ENCODE results near the gene CDON. TPM values are rescaled to one million over a fixed set of nuclear protein-coding genes. Genes with fewer than 3 reads are reported as not detected.
"Not testable (repeated sequence)": the region's sequence is repeated elsewhere in the genome, so short reads cannot be mapped to it uniquely, and the experiment has no call there.

CDON gene
- total and polyA plus RNA-seq, 2 donors from 2014 or later, result 0.45 to 4.0 TPM

GRCh38 chr11:126029237-126029636 lies 33.4 kb downstream of the CDON start:
- no peaks in the 10 kb centered on the region for H3K9me3 ChIP-seq (ENCODE audit: control insufficient read depth in 2 of 3, insufficient read depth in 1 of 3, low read length in 3 of 3)
- no peak for TF ChIP-seq CTCF (IDR thresholded peaks at IDR 0.05; ENCODE audit: borderline replicate concordance, extremely low read depth, insufficient read depth)
- H3K4me3 ChIP-seq (ENCODE audit: low read length in 3 of 3), result no peak overlapping the region
- H3K36me3 ChIP-seq (ENCODE audit: control insufficient read depth in 2 of 3, insufficient read depth in 3 of 3, low read length in 3 of 3), result no peaks in the 10 kb centered on the region
- FAIRE-seq (no peak), DNase-seq (no peak)
- no peaks in the 10 kb centered on the region for H3K4me1 ChIP-seq (ENCODE audit: control insufficient read depth in 2 of 3, insufficient read depth in 2 of 3, low read depth in 1 of 3, low read length in 3 of 3)
- no peak overlapping the region for H3K9ac ChIP-seq (ENCODE audit: low read length in 3 of 3)
- no peaks in the 10 kb centered on the region for H3K27me3 ChIP-seq (ENCODE audit: control insufficient read depth, insufficient read depth, low read length)
- intact Hi-C loops (cut with DNase I), result no loop called here
- no peak overlapping the region for H3K27ac ChIP-seq (ENCODE audit: low read depth in 2 of 2, low read length in 2 of 2)

GRCh38 chr11:126028534-126028933 lies 34.1 kb downstream of the CDON start:
- intact Hi-C loops (cut with DNase I); H3K27me3 ChIP-seq (ENCODE audit: control insufficient read depth, insufficient read depth, low read length); DNase-seq; H3K9ac ChIP-seq (ENCODE audit: low read length in 3 of 3); FAIRE-seq; H3K9me3 ChIP-seq (ENCODE audit: control insufficient read depth in 2 of 3, insufficient read depth in 1 of 3, low read length in 3 of 3); H3K4me3 ChIP-seq (ENCODE audit: low read length in 3 of 3); H3K4me1 ChIP-seq (ENCODE audit: control insufficient read depth in 2 of 3, insufficient read depth in 2 of 3, low read depth in 1 of 3, low read length in 3 of 3); H3K27ac ChIP-seq (ENCODE audit: low read depth in 2 of 2, low read length in 2 of 2); H3K36me3 ChIP-seq (ENCODE audit: control insufficient read depth in 2 of 3, insufficient read depth in 3 of 3, low read length in 3 of 3): not testable (repeated sequence)

DNA sequence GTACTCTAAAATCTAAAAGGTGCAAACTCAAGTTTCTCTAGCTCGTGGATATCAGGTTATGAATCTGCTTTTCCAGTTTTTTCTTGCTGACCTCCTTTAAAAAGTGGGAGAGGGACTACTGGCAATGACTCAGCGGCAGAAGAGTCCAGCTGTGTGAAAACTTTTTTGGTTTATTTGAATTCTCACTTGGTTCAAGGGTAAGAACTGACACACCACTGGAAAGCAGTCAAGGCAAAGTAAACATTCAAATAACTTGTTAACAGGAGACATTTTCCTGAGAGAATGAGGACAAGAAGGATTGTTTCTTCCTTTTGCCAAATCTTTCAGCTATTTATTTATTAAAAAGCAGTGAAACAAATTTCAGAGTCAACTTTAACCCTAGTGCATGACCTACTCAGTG lies 36.1 kb downstream of the CDON start:
- H3K9ac ChIP-seq (ENCODE audit: low read length in 3 of 3), result no peak overlapping the region
- no peak for FAIRE-seq
- H3K4me3 ChIP-seq (ENCODE audit: low read length in 3 of 3), result no peak overlapping the region
- DNase-seq, result no peak
- H3K27ac ChIP-seq (ENCODE audit: low read depth in 2 of 2, low read length in 2 of 2), result no peak overlapping the region
- TF ChIP-seq CTCF (IDR thresholded peaks at IDR 0.05; ENCODE audit: borderline replicate concordance, extremely low read depth, insufficient read depth), result no peak
- intact Hi-C loops (cut with DNase I), result no loop called here
- H3K4me1 ChIP-seq (ENCODE audit: control insufficient read depth in 2 of 3, insufficient read depth in 2 of 3, low read depth in 1 of 3, low read length in 3 of 3), result no peaks in the 10 kb centered on the region
- H3K36me3 ChIP-seq (ENCODE audit: control insufficient read depth in 2 of 3, insufficient read depth in 3 of 3, low read length in 3 of 3), result no peaks in the 10 kb centered on the region
- no peaks in the 10 kb centered on the region for H3K27me3 ChIP-seq (ENCODE audit: control insufficient read depth, insufficient read depth, low read length)
- no peaks in the 10 kb centered on the region for H3K9me3 ChIP-seq (ENCODE audit: control insufficient read depth in 2 of 3, insufficient read depth in 1 of 3, low read length in 3 of 3)

- intact Hi-C loops (cut with DNase I), result no loop called here
- no peak for FAIRE-seq
- no peaks in the 10 kb centered on the region for H3K36me3 ChIP-seq (ENCODE audit: control insufficient read depth in 2 of 3, insufficient read depth in 3 of 3, low read length in 3 of 3)
- TF ChIP-seq CTCF (IDR thresholded peaks at IDR 0.05; ENCODE audit: borderline replicate concordance, extremely low read depth, insufficient read depth), result no peak
- H3K4me3 ChIP-seq (ENCODE audit: low read length in 3 of 3), result no peak overlapping the region
- no peaks in the 10 kb centered on the region for H3K27me3 ChIP-seq (ENCODE audit: control insufficient read depth, insufficient read depth, low read length)
- H3K9ac ChIP-seq (ENCODE audit: low read length in 3 of 3), result no peak overlapping the region
- no peaks in the 10 kb centered on the region for H3K9me3 ChIP-seq (ENCODE audit: control insufficient read depth in 2 of 3, insufficient read depth in 1 of 3, low read length in 3 of 3)
- H3K27ac ChIP-seq (ENCODE audit: low read depth in 2 of 2, low read length in 2 of 2), result no peak overlapping the region
- no peak for DNase-seq
- H3K4me1 ChIP-seq (ENCODE audit: control insufficient read depth in 2 of 3, insufficient read depth in 2 of 3, low read depth in 1 of 3, low read length in 3 of 3), result no peaks in the 10 kb centered on the region
Observed at GRCh38 chr11:126025822-126026221, 36.8 kb downstream of the CDON start.
